ENCODE measurements around the gene C5orf46. TPM values are rescaled to one million over a fixed set of nuclear protein-coding genes. Genes with fewer than 3 reads are reported as not detected.

Gene C5orf46
- total and polyA plus RNA-seq, 2 experiments from 2014 or later: 2.7 TPM; not detected in 1

DNA sequence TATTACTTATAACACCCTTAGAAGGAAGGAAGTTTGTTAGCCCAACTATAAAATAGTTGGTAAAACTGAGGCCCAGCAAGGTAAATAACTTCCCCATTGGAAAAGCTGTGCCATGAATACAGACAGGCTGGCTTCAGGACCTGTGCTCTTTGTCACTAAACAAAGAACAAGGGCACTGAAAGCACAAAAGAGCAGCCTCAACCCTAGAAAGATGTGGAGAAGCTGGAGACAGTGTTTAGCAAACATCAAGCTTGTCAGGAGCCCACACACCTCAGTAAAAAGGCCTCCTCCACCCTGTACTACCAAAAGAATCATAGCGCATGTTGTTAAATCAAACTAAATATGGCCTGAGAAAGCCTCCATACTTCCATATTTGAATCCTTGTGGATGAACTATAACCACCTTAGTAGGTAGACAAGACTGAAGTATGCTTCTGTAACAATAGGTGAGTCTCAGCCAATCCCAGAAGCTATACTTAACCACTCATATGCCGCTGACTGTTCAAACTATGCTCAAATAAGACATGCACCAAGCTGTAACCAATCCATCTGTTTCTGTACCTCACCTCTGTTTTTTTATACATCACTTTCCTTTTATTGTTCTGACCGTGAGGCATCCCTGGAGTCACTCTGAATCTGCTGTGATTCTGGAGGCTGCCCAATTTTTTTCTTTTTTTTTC, 46.2 kb downstream of the C5orf46 start:
- Histone ChIP-seq H3K9me3 (ENCODE audit: low read depth) (no peaks in the 10 kb centered on the region), H3K79me2 (no peaks in the 10 kb centered on the region), H3K4me1 (ENCODE audit: insufficient read depth) (peaks cover 6% of the 10 kb centered on the region), H3K27me3 (no peaks in the 10 kb centered on the region), H3K4me2 (no peak overlapping the region), H3K4me3 (no peak overlapping the region), H4K20me1 (ENCODE audit: insufficient read depth, poor library complexity, severe bottlenecking) (no peaks in the 10 kb centered on the region), H3K27ac (no peak overlapping the region), H2AFZ (no peak overlapping the region), H3K9me2 (replicated peaks; ENCODE audit: insufficient read depth) (no peaks in the 10 kb centered on the region), H3K36me3 (replicated peaks; ENCODE audit: insufficient read depth, low read depth) (no peaks in the 10 kb centered on the region)
- 76% methylated on average over 3 of the region's 3 CpGs for WGBS (ENCODE audit: low lambda C conversion rate, missing lambda C conversion rate)
- TF ChIP-seq EZH2phosphoT487 (IDR thresholded peaks at IDR 0.05; ENCODE audit: low read depth, severe bottlenecking, unreplicated experiment) (no peak), EZH2 (IDR thresholded peaks at IDR 0.05; ENCODE audit: borderline replicate concordance) (no peak)
- TF ChIP-seq, protein P1, sequence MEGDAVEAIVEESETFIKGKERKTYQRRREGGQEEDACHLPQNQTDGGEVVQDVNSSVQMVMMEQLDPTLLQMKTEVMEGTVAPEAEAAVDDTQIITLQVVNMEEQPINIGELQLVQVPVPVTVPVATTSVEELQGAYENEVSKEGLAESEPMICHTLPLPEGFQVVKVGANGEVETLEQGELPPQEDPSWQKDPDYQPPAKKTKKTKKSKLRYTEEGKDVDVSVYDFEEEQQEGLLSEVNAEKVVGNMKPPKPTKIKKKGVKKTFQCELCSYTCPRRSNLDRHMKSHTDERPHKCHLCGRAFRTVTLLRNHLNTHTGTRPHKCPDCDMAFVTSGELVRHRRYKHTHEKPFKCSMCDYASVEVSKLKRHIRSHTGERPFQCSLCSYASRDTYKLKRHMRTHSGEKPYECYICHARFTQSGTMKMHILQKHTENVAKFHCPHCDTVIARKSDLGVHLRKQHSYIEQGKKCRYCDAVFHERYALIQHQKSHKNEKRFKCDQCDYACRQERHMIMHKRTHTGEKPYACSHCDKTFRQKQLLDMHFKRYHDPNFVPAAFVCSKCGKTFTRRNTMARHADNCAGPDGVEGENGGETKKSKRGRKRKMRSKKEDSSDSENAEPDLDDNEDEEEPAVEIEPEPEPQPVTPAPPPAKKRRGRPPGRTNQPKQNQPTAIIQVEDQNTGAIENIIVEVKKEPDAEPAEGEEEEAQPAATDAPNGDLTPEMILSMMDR (IDR thresholded peaks at IDR 0.05; ENCODE audit: poor library complexity): no peak
- no peak for DNase-seq (ENCODE audit: low spot score)

DNA sequence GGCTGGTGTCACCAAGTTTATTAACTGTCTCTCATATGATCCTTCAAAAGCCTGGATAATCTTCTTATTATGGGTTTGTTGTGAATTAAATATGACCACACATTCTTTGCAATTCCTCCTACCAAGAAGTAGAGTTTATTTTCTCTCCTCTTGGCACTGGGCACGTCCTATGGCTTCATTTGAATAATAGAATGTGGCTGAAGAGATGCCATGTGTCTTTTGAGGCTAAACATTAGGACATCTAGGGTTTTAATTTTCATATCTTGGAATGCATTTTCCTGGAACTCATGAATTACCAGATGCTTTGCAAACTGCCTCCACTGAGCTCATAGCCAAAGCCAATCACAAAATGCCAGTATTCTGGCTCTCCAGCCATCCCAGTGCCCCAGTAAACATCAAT, 47.8 kb downstream of the C5orf46 start:
- WGBS (ENCODE audit: low lambda C conversion rate, missing lambda C conversion rate): 83% methylated on average over 1 of the region's 1 CpG
- no peaks in the 10 kb centered on the region for H3K9me3 ChIP-seq (ENCODE audit: low read depth)

DNA sequence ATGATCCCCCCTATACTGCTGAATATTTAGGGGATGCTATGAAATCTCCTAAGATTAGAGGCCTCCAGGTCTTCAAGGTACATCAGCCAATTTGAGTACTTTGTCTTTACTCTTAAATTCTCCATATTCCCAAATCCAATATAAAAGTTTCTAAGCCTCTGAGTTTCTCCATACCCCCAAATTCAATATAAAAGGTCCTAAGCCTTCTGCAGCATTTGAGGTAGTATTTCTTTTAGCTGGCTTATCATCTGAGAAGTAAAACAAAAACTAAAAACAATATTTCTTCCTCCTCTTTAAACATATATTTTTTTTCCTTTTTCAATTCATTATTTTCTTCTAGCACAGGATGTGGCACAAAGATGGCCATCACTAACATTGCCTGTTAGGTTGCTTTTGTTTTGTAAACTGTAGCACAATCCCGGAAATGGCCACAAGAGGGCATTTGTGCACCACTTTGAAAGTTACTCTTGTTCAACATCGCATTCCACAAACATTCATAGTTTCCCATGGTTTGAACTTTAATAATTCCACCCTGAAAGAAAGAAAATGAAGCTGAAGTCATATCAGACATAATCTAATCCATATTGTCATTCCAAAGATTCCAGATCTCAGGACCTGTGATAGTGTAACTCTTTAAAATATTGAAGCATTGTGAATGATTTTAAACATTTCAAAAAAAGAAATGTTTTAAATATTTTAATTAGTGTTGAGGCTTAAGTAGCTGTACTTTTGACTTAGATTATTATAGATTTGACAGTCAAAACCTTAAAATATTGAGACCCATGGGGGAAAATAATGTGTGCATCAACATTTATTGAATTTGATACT, 48.8 kb downstream of the C5orf46 start:
- H4K20me1 ChIP-seq (ENCODE audit: insufficient read depth, poor library complexity, severe bottlenecking): no peaks in the 10 kb centered on the region
- peaks cover 3% of the 10 kb centered on the region for H3K27me3 ChIP-seq
- H3K4me3 ChIP-seq: no peak overlapping the region
- peak; percentile 74 for DNase-seq (ENCODE audit: low spot score)
- WGBS (ENCODE audit: low lambda C conversion rate, missing lambda C conversion rate): 0% methylated on average over 2 of the region's 2 CpGs
- no peak overlapping the region for H3K4me2 ChIP-seq
- H3K27ac ChIP-seq: no peak overlapping the region
- H3K9me2 ChIP-seq (replicated peaks; ENCODE audit: insufficient read depth): no peaks in the 10 kb centered on the region
- H3K4me1 ChIP-seq (ENCODE audit: insufficient read depth): peaks cover 6% of the 10 kb centered on the region
- no peaks in the 10 kb centered on the region for H3K9me3 ChIP-seq (ENCODE audit: low read depth)
- no peaks in the 10 kb centered on the region for H3K79me2 ChIP-seq
- no peak overlapping the region for H2AFZ ChIP-seq
- TF ChIP-seq, protein P1 (IDR thresholded peaks at IDR 0.05; ENCODE audit: poor library complexity): peak; percentile 88
- TF ChIP-seq EZH2 (IDR thresholded peaks at IDR 0.05; ENCODE audit: borderline replicate concordance): no peak
- no peaks in the 10 kb centered on the region for H3K36me3 ChIP-seq (replicated peaks; ENCODE audit: insufficient read depth, low read depth)

More for the DNA sequence above, 47.8 kb downstream of the C5orf46 start:
- no peak for DNase-seq (ENCODE audit: low spot score)
- TF ChIP-seq EZH2 (IDR thresholded peaks at IDR 0.05; ENCODE audit: borderline replicate concordance) (no peak), EZH2phosphoT487 (IDR thresholded peaks at IDR 0.05; ENCODE audit: low read depth, severe bottlenecking, unreplicated experiment) (no peak)
- TF ChIP-seq, protein P1 (IDR thresholded peaks at IDR 0.05; ENCODE audit: poor library complexity): no peak
- Histone ChIP-seq H3K4me1 (ENCODE audit: insufficient read depth) (peaks cover 6% of the 10 kb centered on the region), H3K27ac (no peak overlapping the region), H3K27me3 (peaks cover 3% of the 10 kb centered on the region), H3K4me3 (no peak overlapping the region), H3K4me2 (no peak overlapping the region), H3K79me2 (no peaks in the 10 kb centered on the region), H3K36me3 (replicated peaks; ENCODE audit: insufficient read depth, low read depth) (no peaks in the 10 kb centered on the region), H3K9me2 (replicated peaks; ENCODE audit: insufficient read depth) (no peaks in the 10 kb centered on the region), H4K20me1 (ENCODE audit: insufficient read depth, poor library complexity, severe bottlenecking) (no peaks in the 10 kb centered on the region), H2AFZ (no peak overlapping the region)
